ENCODE data around the gene PDE4DIP.
"Not testable (repeated sequence)": the region's sequence is repeated elsewhere in the genome, so short reads cannot be mapped to it uniquely, and the experiment has no call there.

GRCh38 chr1:148991818-148992217 lies 147.6 kb downstream of the PDE4DIP start:
- not testable (repeated sequence) for TF ChIP-seq EZH2phosphoT487, CTCF, EZH2 (IDR thresholded peaks at IDR 0.05)
